AG04450 (cell line): ENCODE results near the gene TNFRSF14. TPM values are rescaled to one million over a fixed set of nuclear protein-coding genes. Genes with fewer than 3 reads are reported as not detected.

Experiments
- CTCF ChIA-PET: fragments of 300-600, 350-600 bp; formaldehyde crosslinking; extraction: SDS; loops from one replicate; lab custom pipeline; 2022; ENCODE audit warnings: antibody characterized with exemption, inconsistent platforms; lab: Charles Lee
- POLR2A ChIA-PET: fragments of 350-600 bp; formaldehyde crosslinking; extraction: SDS; loops from one replicate; lab custom pipeline; 2021; ENCODE audit warnings: antibody characterized with exemption, inconsistent platforms; lab: Yijun Ruan, JAX
- DNase-seq: peaks from one replicate; pipeline ENCODE4 v3.0.0-alpha.2; 2011; ENCODE audit warnings: low read depth, low spot score
- H3K27ac ChIP-seq: one replicate; pipeline ENCODE4 v1.5.1; 2012; ENCODE audit warnings: low read depth, low read length, control low read depth
- H3K27me3 ChIP-seq: one replicate; pipeline ENCODE4 v1.6.0; 2012; ENCODE audit warnings: low read length; ENCODE audit not compliant: control insufficient read depth, insufficient read depth
- H3K4me3 ChIP-seq: 2 replicates; pipeline ENCODE4 v1.5.1; 2011; ENCODE audit warnings: mild to moderate bottlenecking, low read depth, low read length, control low read depth
- H3K9me3 ChIP-seq: 2 replicates; pipeline ENCODE4 v1.5.1; 2012; ENCODE audit warnings: low read length; ENCODE audit not compliant: control insufficient read depth, insufficient read depth
- CTCF ChIP-seq: IDR thresholded peaks from 2 replicates; pipeline ENCODE4 v1.5.1; 2011; ENCODE audit warnings: low read depth, low read length, control low read depth, inconsistent platforms
- polyA plus RNA-seq: library from polyadenylated mRNA; depleted of rRNA; stranded (reverse); fragments of >200 nt; gene quantifications from 2 replicates; pipeline ENCODE4 v1.2.3, GENCODE V29; 2011

Gene TNFRSF14
- polyA plus RNA-seq, 1 experiment = 5.4 TPM

DNA sequence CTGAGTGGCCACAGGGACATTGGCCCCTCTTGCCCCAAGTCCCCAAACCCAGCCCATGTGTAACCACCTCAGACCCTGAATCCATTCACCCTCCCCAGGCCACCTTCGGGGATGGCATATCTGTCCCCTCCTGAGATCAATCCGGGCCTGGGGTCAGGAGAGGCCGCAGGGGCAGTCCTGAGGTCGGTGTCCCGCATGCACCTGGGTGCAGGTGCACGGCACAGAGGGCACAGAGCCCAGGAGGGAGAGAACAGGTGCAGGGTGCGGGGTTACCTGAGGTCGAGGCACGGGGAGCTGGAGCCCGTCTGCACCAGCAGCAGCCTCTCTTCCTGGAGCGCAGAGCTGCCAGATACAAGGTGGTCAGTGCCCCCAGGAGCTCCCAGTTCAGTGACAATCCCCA is 46.6 kb upstream of the TNFRSF14 start:
- TF ChIP-seq CTCF = no peak
- ChIA-PET POLR2A (no interaction called here), CTCF (no interaction called here)
- Histone ChIP-seq H3K27ac (no peak overlapping the region), H3K4me3 (no peak overlapping the region), H3K9me3 (no peaks in the 10 kb centered on the region; the same call in 1 of the 2 replicates), H3K27me3 (peaks cover 2% of the 10 kb centered on the region)
- DNase-seq = no peak

- Histone ChIP-seq H3K27me3 (no peaks in the 10 kb centered on the region), H3K9me3 (no peaks in the 10 kb centered on the region; the same call in 1 of the 2 replicates), H3K4me3 (no peak overlapping the region), H3K27ac (no peak overlapping the region)
- no peak for DNase-seq
- ChIA-PET POLR2A (no interaction called here), CTCF (no interaction called here)
- no peak for TF ChIP-seq CTCF
These were observed 45.6 kb upstream of the TNFRSF14 start for GRCh38 chr1:2510366-2511155.

GRCh38 chr1:2512862-2513421 is 43.2 kb upstream of the TNFRSF14 start:
- Histone ChIP-seq H3K9me3 (no peaks in the 10 kb centered on the region; the same call in 1 of the 2 replicates), H3K27me3 (no peaks in the 10 kb centered on the region), H3K27ac (no peak overlapping the region), H3K4me3 (no peak overlapping the region)
- ChIA-PET CTCF (no interaction called here), POLR2A (no interaction called here)
- no peak for DNase-seq
- no peak for TF ChIP-seq CTCF

DNA sequence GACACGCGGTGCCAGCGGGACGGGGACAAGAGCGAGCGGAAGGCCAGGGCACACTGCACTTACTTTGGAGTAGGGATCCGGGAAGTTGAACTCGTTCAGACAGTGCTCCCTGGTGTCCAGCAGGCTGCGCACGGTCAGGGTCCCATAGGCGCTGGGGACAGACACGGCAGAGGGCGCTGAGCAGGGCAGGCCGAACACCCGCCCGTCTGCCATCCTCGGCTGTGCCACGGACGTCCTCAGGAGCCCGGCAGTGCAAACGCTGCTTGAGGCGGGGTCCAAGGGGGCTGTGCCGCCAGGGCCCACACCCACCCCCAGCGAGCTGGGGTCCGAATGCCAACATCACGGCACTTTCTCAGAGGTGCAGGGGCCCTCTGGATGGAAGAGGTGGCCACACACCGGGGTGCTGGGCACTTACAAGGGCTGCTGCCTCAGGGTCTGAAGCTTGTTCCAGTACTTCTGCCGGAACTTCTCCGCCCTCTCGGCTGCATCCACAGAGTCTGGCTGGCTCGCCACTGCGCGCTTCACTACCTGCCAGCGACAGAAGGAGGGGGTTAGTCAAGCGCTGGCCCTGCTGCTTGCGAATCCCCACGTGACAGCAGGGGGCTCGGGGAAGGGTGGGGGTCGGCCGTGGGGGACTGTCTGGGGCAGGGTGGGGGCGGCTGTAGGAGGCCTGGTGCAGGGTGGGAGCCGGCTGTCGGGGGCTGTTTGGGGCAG is 42.1 kb upstream of the TNFRSF14 start:
- no peak overlapping the region for H3K4me3 ChIP-seq
- no peaks in the 10 kb centered on the region for H3K27me3 ChIP-seq
- H3K9me3 ChIP-seq = no peaks in the 10 kb centered on the region; the same call in 1 of the 2 replicates
- DNase-seq = no peak
- H3K27ac ChIP-seq = no peak overlapping the region
- ChIA-PET CTCF (interaction anchor here (0.6 kb wide), 1 partner anchor 121 kb away, joined by 3 read pairs; no protein-coding TSS in a partner anchor), POLR2A (no interaction called here)
- no peak for TF ChIP-seq CTCF
